Measurements from ENCODE around the gene FBXW4. TPM values are rescaled to one million over a fixed set of nuclear protein-coding genes. Genes with fewer than 3 reads are reported as not detected.

Gene FBXW4
- polyA plus RNA-seq, 2 of the 4 experiments (the other 2 are of a cell fraction), result 24.0 to 41.1 TPM

GRCh38 chr10:101571271-101571925 lies 123.6 kb downstream of the FBXW4 start:
- H3K27ac ChIP-seq, result peak overlapping the region in 1 of 2 experiments; percentile 92; a peak in 2 of 6 replicates
- ATAC-seq, result no peak; a peak in 1 of 6 replicates
- ChIA-PET POLR2A (interaction anchor here (0.7 to 1.6 kb wide), 2 partner anchors 15 to 358 kb away, joined by 3 to 9 read pairs; no protein-coding TSS in a partner anchor), CTCF (interaction anchor here (0.8 to 6.6 kb wide), 29 partner anchors 8 to 511 kb away, joined by 3 to 136 read pairs (median 6); partner anchors contain the start of genes DPCD and POLL)
- H3K4me2 ChIP-seq, result peak overlapping the region; percentile 95
- peaks cover 13% of the 10 kb centered on the region; the same call in 2 of the 3 replicates for H3K9me3 ChIP-seq
- DNase-seq (ENCODE audit: low read depth in 1 of 2, low spot score in 1 of 2), result no peak
- TF ChIP-seq KDM1A (IDR thresholded peaks at IDR 0.05; ENCODE audit: low read depth) (peak; percentile 49), USF2 (IDR thresholded peaks at IDR 0.05) (no peak)
- H3K4me3 ChIP-seq, result no peak overlapping the region
- H3K4me1 ChIP-seq, result peaks cover 12% of the 10 kb centered on the region; the same call in 2 of the 3 replicates
- 86% methylated on average over 5 of the region's 8 CpGs for WGBS (ENCODE audit: missing lambda C conversion rate)
- no peak for FAIRE-seq

- Histone ChIP-seq H3K4me3 (peak overlapping the region; percentile 63), H3K27ac (peak overlapping the region; percentile 81 to 92), H3K9me3 (peaks cover 13% of the 10 kb centered on the region; the same call in 2 of the 3 replicates), H3K4me2 (peak overlapping the region; percentile 95), H3K4me1 (peaks cover 10% of the 10 kb centered on the region; the same call in 2 of the 3 replicates)
- CTCF ChIA-PET, result interaction anchor here (0.6 to 6.6 kb wide), 40 partner anchors 9 to 602 kb away, joined by 3 to 136 read pairs (median 4); partner anchors contain the start of genes DPCD and POLL
- 33% methylated on average over 18 of the region's 37 CpGs for WGBS (ENCODE audit: missing lambda C conversion rate)
- POLR2A ChIA-PET, result interaction anchor here (0.7 to 1.6 kb wide), 4 partner anchors 16 to 357 kb away, joined by 3 to 9 read pairs (median 5); partner anchors contain the start of genes DPCD and POLL
- no peak for FAIRE-seq
- TF ChIP-seq PBX3 (IDR thresholded peaks at IDR 0.05), result no peak
- TF ChIP-seq JUN (IDR thresholded peaks at IDR 0.05), result peak in 1 of 2 experiments; percentile 33; a peak in 2 of 5 replicates
- TF ChIP-seq, protein P1, sequence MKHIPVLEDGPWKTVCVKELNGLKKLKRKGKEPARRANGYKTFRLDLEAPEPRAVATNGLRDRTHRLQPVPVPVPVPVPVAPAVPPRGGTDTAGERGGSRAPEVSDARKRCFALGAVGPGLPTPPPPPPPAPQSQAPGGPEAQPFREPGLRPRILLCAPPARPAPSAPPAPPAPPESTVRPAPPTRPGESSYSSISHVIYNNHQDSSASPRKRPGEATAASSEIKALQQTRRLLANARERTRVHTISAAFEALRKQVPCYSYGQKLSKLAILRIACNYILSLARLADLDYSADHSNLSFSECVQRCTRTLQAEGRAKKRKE (CRISPR knock-in tag; IDR thresholded peaks at IDR 0.05; ENCODE audit: low read depth), result no peak
- no peak for TF ChIP-seq CEBPB (IDR thresholded peaks at IDR 0.05)
- TF ChIP-seq RAD21 (conservative IDR thresholded peaks at IDR 0.05 in 1 of 2, IDR thresholded peaks at IDR 0.05 in 1 of 2), result 0 out of 5 replicates have a peak, but pooled peaks of 1 of the 2 experiments have one; percentile 4
- TF ChIP-seq POLR2A (IDR thresholded peaks at IDR 0.05; ENCODE audit: low read length), result peak; percentile 3; the same call in 1 of the 2 replicates
- TF ChIP-seq, protein P2, sequence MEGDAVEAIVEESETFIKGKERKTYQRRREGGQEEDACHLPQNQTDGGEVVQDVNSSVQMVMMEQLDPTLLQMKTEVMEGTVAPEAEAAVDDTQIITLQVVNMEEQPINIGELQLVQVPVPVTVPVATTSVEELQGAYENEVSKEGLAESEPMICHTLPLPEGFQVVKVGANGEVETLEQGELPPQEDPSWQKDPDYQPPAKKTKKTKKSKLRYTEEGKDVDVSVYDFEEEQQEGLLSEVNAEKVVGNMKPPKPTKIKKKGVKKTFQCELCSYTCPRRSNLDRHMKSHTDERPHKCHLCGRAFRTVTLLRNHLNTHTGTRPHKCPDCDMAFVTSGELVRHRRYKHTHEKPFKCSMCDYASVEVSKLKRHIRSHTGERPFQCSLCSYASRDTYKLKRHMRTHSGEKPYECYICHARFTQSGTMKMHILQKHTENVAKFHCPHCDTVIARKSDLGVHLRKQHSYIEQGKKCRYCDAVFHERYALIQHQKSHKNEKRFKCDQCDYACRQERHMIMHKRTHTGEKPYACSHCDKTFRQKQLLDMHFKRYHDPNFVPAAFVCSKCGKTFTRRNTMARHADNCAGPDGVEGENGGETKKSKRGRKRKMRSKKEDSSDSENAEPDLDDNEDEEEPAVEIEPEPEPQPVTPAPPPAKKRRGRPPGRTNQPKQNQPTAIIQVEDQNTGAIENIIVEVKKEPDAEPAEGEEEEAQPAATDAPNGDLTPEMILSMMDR (IDR thresholded peaks at IDR 0.05), result peak; percentile 21; the same call in 1 of the 3 replicates
- TF ChIP-seq MAZ (IDR thresholded peaks at IDR 0.05; ENCODE audit: borderline replicate concordance, low read depth, low read length), result 0 out of 2 replicates have a peak, but pooled peaks have one; percentile 5
- TF ChIP-seq CHD4 (IDR thresholded peaks at IDR 0.05; ENCODE audit: borderline replicate concordance), result no peak
- TF ChIP-seq MYC (IDR thresholded peaks at IDR 0.05; ENCODE audit: borderline replicate concordance, low read length), result 0 out of 2 replicates have a peak, but pooled peaks have one; percentile 51
- DNase-seq (ENCODE audit: low read depth in 1 of 2, low spot score in 1 of 2), result peak in 1 of 2 experiments; percentile 27
- peak; percentile 53 to 65 for ATAC-seq
These were observed 124.3 kb downstream of the FBXW4 start for GRCh38 chr10:101570428-101571270.
